K562 (cell line): ENCODE data around the gene EPHB2. TPM values are rescaled to one million over a fixed set of nuclear protein-coding genes. Genes with fewer than 3 reads are reported as not detected.

Source experiments
- ATAC-seq: fragments of 200-7000 bp; cut with Tn5 transposase; 3 replicates; pipeline ENCODE4 v1.9.1; 2020; ENCODE audit warnings: moderate library complexity
- BruUV-seq: library from RNA; stranded (reverse); fragments of 400-500 nt; replicated peaks from 2 replicates; lab custom pipeline; 2021; lab: Mats Ljungman, UMichigan
- CTCF ChIA-PET: fragments of 300-600 bp; formaldehyde crosslinking; extraction: SDS; loops from one replicate; lab custom pipeline; 2021; ENCODE audit warnings: low intra/inter-chr PET ratio; lab: Yijun Ruan, JAX
- POLR2A ChIA-PET: fragments of 300-600, 350-650 bp; sonication (Branson Sonifier 250); formaldehyde crosslinking; extraction: SDS; loops from one replicate; lab custom pipeline; 2021; ENCODE audit warnings: antibody characterized with exemption, inconsistent platforms; lab: Yijun Ruan, JAX
- DNase-seq, 4 experiments: peaks; one replicate each; pipeline versions ENCODE4 v3.0.0 to v3.0.0-alpha.2; 2011 to 2018; ENCODE audit warnings: low spot score in 3 of 4, mixed read lengths in 3 of 4; ENCODE audit errors: extremely low read depth in 1 of 4
- FAIRE-seq: peaks from 2 replicates; lab custom pipeline; 2011; peaks lifted over from hg19 to GRCh38; lab: Jason Lieb, UNC
- H2AFZ ChIP-seq: 2 replicates; pipeline ENCODE4 v1.6.0; 2011; ENCODE audit warnings: low read depth, low read length, control low read depth, inconsistent platforms
- H3K27ac ChIP-seq: fragments of 200-600 bp; 3 replicates; pipeline ENCODE4 v1.8.0; 2011; ENCODE audit warnings: low read depth, mild to moderate bottlenecking, control low read depth, inconsistent platforms, low read length, moderate library complexity, mixed read lengths; ENCODE audit errors: extremely low read depth
- H3K27me3 ChIP-seq, 2 experiments: fragments of 300-600 bp in 1 of 2; 2 replicates in 1 of 2; 3 replicates in 1 of 2; pipeline versions ENCODE4 v1.6.0 to v1.8.0; 2011; ENCODE audit warnings: inconsistent platforms in 2 of 2, low read length in 2 of 2, mild to moderate bottlenecking in 1 of 2, mixed read lengths in 1 of 2, moderate library complexity in 1 of 2; ENCODE audit not compliant: control insufficient read depth in 2 of 2, insufficient read depth in 2 of 2
- H3K36me3 ChIP-seq: fragments of 300-600 bp; 3 replicates; pipeline ENCODE4 v1.8.0; 2011; ENCODE audit warnings: mild to moderate bottlenecking, low read length, inconsistent platforms; ENCODE audit not compliant: control insufficient read depth, insufficient read depth
- H3K4me1 ChIP-seq, 2 experiments: fragments of 200-600 bp in 1 of 2; replicated peaks in 1 of 2; 2 replicates in 1 of 2; 3 replicates in 1 of 2; pipeline versions ENCODE4 v1.5.1 to v1.8.0; 2011; ENCODE audit warnings: inconsistent platforms in 2 of 2, low read length in 2 of 2, mild to moderate bottlenecking in 1 of 2, mixed read lengths in 1 of 2, moderate library complexity in 1 of 2; ENCODE audit not compliant: control insufficient read depth in 2 of 2, insufficient read depth in 2 of 2
- H3K4me2 ChIP-seq: 2 replicates; pipeline ENCODE4 v1.6.1; 2011; ENCODE audit warnings: low read length, control low read depth, inconsistent platforms, mixed read lengths; ENCODE audit not compliant: insufficient read depth
- H3K4me3 ChIP-seq: fragments of 200-600 bp; sonication (generic), shearing (Covaris generic); 2 replicates; pipeline ENCODE4 v1.5.1; 2016; ENCODE audit warnings: control low read depth, inconsistent platforms
- H3K79me2 ChIP-seq: fragments of 200-600 bp; 3 replicates; pipeline ENCODE4 v1.8.0; 2011; ENCODE audit warnings: low read length, inconsistent platforms; ENCODE audit not compliant: control insufficient read depth, insufficient read depth
- H3K9ac ChIP-seq, 2 experiments: 2 replicates each; pipeline versions ENCODE4 v1.6.0 to v1.6.1; 2011; ENCODE audit warnings: low read depth in 2 of 2, low read length in 2 of 2, control low read depth in 1 of 2, inconsistent platforms in 1 of 2, mild to moderate bottlenecking in 1 of 2, mixed read lengths in 1 of 2; ENCODE audit not compliant: insufficient read depth in 1 of 2
- H3K9me1 ChIP-seq: one replicate; pipeline ENCODE4 v1.6.0; 2011; ENCODE audit warnings: inconsistent platforms, mild to moderate bottlenecking, low read length, moderate library complexity; ENCODE audit not compliant: control insufficient read depth, insufficient read depth
- H3K9me3 ChIP-seq: replicated peaks from 2 replicates; pipeline ENCODE4 v1.5.1; 2011; ENCODE audit warnings: low read depth, low read length, inconsistent platforms; ENCODE audit not compliant: control insufficient read depth, insufficient read depth
- H4K20me1 ChIP-seq: replicated peaks from 2 replicates; pipeline ENCODE4 v1.6.1; 2011; ENCODE audit warnings: low read length, inconsistent platforms, mixed read lengths; ENCODE audit not compliant: control insufficient read depth, insufficient read depth
- ATF1 ChIP-seq, 2 experiments: fragments of 450-650 bp in 1 of 2; IDR thresholded peaks; 2 replicates each; pipeline ENCODE4 v1.6.1; 2016; ENCODE audit warnings: missing compliant biosample characterization in 1 of 2, missing genetic modification characterization in 1 of 2
- CREM ChIP-seq: IDR thresholded peaks from 2 replicates; pipeline ENCODE4 v1.6.1; 2014; ENCODE audit warnings: antibody characterized with exemption, low read depth
- PCBP2 ChIP-seq: fragments of 200-400 bp; formaldehyde crosslinking; IDR thresholded peaks from 2 replicates; pipeline ENCODE4 v1.6.1; 2018; ENCODE audit warnings: low read length, low read depth, mild to moderate bottlenecking, moderate library complexity; ENCODE audit not compliant: poor library complexity, severe bottlenecking
- RBM15 ChIP-seq: fragments of 200-400 bp; formaldehyde crosslinking; IDR thresholded peaks from 2 replicates; pipeline ENCODE4 v1.6.1; 2018; ENCODE audit warnings: mild to moderate bottlenecking, low read length, moderate library complexity; ENCODE audit not compliant: insufficient read depth
- SP2 ChIP-seq: IDR thresholded peaks from 2 replicates; pipeline ENCODE4 v1.6.1; 2011; ENCODE audit warnings: mild to moderate bottlenecking, low read depth, low read length, moderate library complexity; ENCODE audit not compliant: poor library complexity, severe bottlenecking; ENCODE audit errors: extremely low read depth
- ZNF41 ChIP-seq: fragments of 250-450 bp; sonication (Bioruptor Pico); conservative IDR thresholded peaks from 2 replicates; pipeline ENCODE4 v1.4.0; 2020; ENCODE audit warnings: mild to moderate bottlenecking
- ZNF655 ChIP-seq: fragments of 250-450 bp; sonication (Bioruptor Pico); IDR thresholded peaks from 2 replicates; pipeline ENCODE4 v1.5.0; 2021
- WGBS: fragments of 100-300 bp; shearing (Covaris generic); methylation state at CpG from one replicate; pipeline ENCODE4 v1.1.6; 2016; ENCODE audit warnings: low coverage, mixed read lengths; ENCODE audit not compliant: insufficient coverage; ENCODE audit errors: missing lambda C conversion rate; 5-methylcytosine and 5-hydroxymethylcytosine counted together
- in situ Hi-C: fragments of 300-500 bp; cut with MboI; formaldehyde crosslinking; loops from 4 replicates; pipeline ENCODE4 v1.15.0; 2018; ENCODE audit warnings: inconsistent platforms, mixed read lengths
- intact Hi-C: fragments of 100-400 bp; cut with micrococcal nuclease; formaldehyde crosslinking; loops from 2 replicates; pipeline ENCODE4 v1.14.2; 2022
- polyA plus RNA-seq, 8 experiments: library from polyadenylated mRNA; depleted of rRNA in 4 of 8; stranded (reverse) in 5 of 8; unstranded in 3 of 8; fragments of >200 nt; fragmentation: Nextera tagmentation in 2 of 8; fragmentation: Illumina TruSeq in 1 of 8; extraction: Ambion mirVana in 2 of 8; extraction: Trizol in 1 of 8; gene quantifications; 2 replicates each; pipeline versions ENCODE4 v1.2.1 to v1.2.3, GENCODE V29; 2011 to 2014; ENCODE audit warnings: inconsistent platforms in 1 of 8, missing spikeins in 1 of 8
- total RNA-seq, 7 experiments: library from RNA; depleted of rRNA in 6 of 7; stranded (reverse); fragments of >200 nt in 6 of 7; fragmentation: Illumina TruSeq in 2 of 7; extraction: Trizol in 2 of 7; gene quantifications; 2 replicates each; pipeline versions ENCODE4 v1.2.1 to v1.2.3, GENCODE V29; 2011 to 2021; ENCODE audit warnings: low replicate concordance in 1 of 7

The EPHB2 gene
- total and polyA plus RNA-seq, 9 of the 15 experiments (the other 6 are each of a cell fraction or from before 2014, with no cell fraction given): not detected

- H3K9ac ChIP-seq: no peak overlapping the region
- peaks cover 36 to 64% of the 10 kb centered on the region in 2 experiments for H3K27me3 ChIP-seq
- CTCF ChIA-PET: no interaction called here
- no peak overlapping the region for H3K27ac ChIP-seq
- no peak for ATAC-seq
- no peaks in the 10 kb centered on the region for H3K9me3 ChIP-seq
- H2AFZ ChIP-seq: no peak overlapping the region
- BruUV-seq: no TSS peak
- TF ChIP-seq ATF1 (CRISPR knock-in tag; IDR thresholded peaks at IDR 0.05): no peak
- peak; percentile 47; the same call in 1 of the 2 replicates for TF ChIP-seq ATF1 (tag; IDR thresholded peaks at IDR 0.05)
- TF ChIP-seq ZNF655 (CRISPR knock-in tag): no peak
- TF ChIP-seq SP2: no peak
- TF ChIP-seq ZNF41: no peak
- TF ChIP-seq RBM15: no peak
- TF ChIP-seq PCBP2: no peak
- TF ChIP-seq CREM: peak; percentile 67
- POLR2A ChIA-PET: interaction anchor here (1.4 kb wide), 1 partner anchor 11 kb away, joined by 3 read pairs; no protein-coding TSS in a partner anchor
- FAIRE-seq: no peak
- in situ Hi-C loops: no loop called here
- DNase-seq: no peak
- no peaks in the 10 kb centered on the region for H3K9me1 ChIP-seq
- H4K20me1 ChIP-seq: peaks cover 46% of the 10 kb centered on the region
- H3K36me3 ChIP-seq: no peaks in the 10 kb centered on the region
- no peak overlapping the region for H3K4me2 ChIP-seq
- no peak overlapping the region for H3K4me3 ChIP-seq
- peaks cover 0 to 29% of the 10 kb centered on the region in 2 experiments; a peak in 4 of 5 replicates for H3K4me1 ChIP-seq
- no peaks in the 10 kb centered on the region for H3K79me2 ChIP-seq
- 5% methylated on average over 19 of the region's 19 CpGs for WGBS
- intact Hi-C loops: no loop called here
Measured at GRCh38 chr1:22712502-22713271, 2.0 kb downstream of the EPHB2 start.
